Heart left ventricle (tissue), 16 donors: ENCODE results near the gene AGO3. TPM values are rescaled to one million over a fixed set of nuclear protein-coding genes. Genes with fewer than 3 reads are reported as not detected.

Source experiments
- ATAC-seq, 4 donors: fragments of 200-7000 bp; cut with Tn5 transposase; one replicate each; pipeline ENCODE4 v1.9.1; 2020 to 2022; ENCODE audit warnings: moderate library complexity in 4 of 4, mild to moderate bottlenecking in 3 of 4, moderate number of reproducible peaks in 1 of 4
- DNase-seq, 5 donors: peaks; one replicate each; pipeline ENCODE4 v3.0.0-alpha.2; 2020
- H3K27ac ChIP-seq, 12 donors: fragments of 200-600 bp; sonication (generic) in 4 of 12; one replicate each; pipeline versions ENCODE4 v1.5.0 to v1.8.0; 2016 to 2022; ENCODE audit warnings: mild to moderate bottlenecking in 2 of 12
- H3K27me3 ChIP-seq, 9 donors: fragments of 200-600 bp; sonication (generic) in 2 of 9; one replicate each; pipeline versions ENCODE4 v1.5.1 to v1.8.0; 2016 to 2022; ENCODE audit warnings: mild to moderate bottlenecking in 3 of 9
- H3K36me3 ChIP-seq, 9 donors: fragments of 200-600 bp; sonication (generic) in 2 of 9; one replicate each; pipeline versions ENCODE4 v1.5.0 to v1.8.0; 2018 to 2022; ENCODE audit warnings: mild to moderate bottlenecking in 2 of 9
- H3K4me1 ChIP-seq, 12 donors: fragments of 200-600 bp; sonication (generic) in 4 of 12; one replicate each; pipeline versions ENCODE4 v1.5.0 to v1.8.0; 2016 to 2022; ENCODE audit warnings: mild to moderate bottlenecking in 3 of 12
- H3K4me3 ChIP-seq, 12 donors: fragments of 200-600 bp; sonication (generic) in 4 of 12; one replicate each; pipeline versions ENCODE4 v1.5.0 to v1.8.0; 2017 to 2022; ENCODE audit warnings: mild to moderate bottlenecking in 9 of 12, moderate library complexity in 4 of 12
- H3K9me3 ChIP-seq, 12 donors: fragments of 200-600 bp; sonication (generic) in 4 of 12; one replicate each; pipeline versions ENCODE4 v1.5.0 to v1.8.0; 2016 to 2022; ENCODE audit warnings: mild to moderate bottlenecking in 1 of 12
- POLR2A ChIP-seq, 2 donors: fragments of 450-650 bp; IDR thresholded peaks; one replicate each; pipeline ENCODE4 v1.6.1; 2017; ENCODE audit warnings: antibody characterized with exemption in 2 of 2, mild to moderate bottlenecking in 2 of 2, moderate library complexity in 2 of 2
- WGBS, 4 donors: extraction: QIAGEN DNeasy Blood & Tissue Kit in 2 of 4; methylation state at CpG; one replicate each; pipeline versions ENCODE4 v1.1.5 to v1.1.7; 2013 to 2018; 5-methylcytosine and 5-hydroxymethylcytosine counted together
- intact Hi-C, 10 donors: fragments of 100-400 bp; cut with DNase I; formaldehyde crosslinking; loops; one replicate each; pipeline versions ENCODE4 v1.11.1 to v1.14.2; 2022
- polyA plus RNA-seq, 2 donors: library from polyadenylated mRNA; stranded (reverse); fragments of 200-250 nt; gene quantifications; one replicate each; pipeline ENCODE4 v1.2.3, GENCODE V29; 2013
- total RNA-seq, 9 donors: library from RNA; depleted of rRNA in 2 of 9; stranded (reverse); fragments of >200 nt in 2 of 9; fragmentation: NEBNext Ultra II Directional in 3 of 9; extraction: Animal tissue kit (Norgen Biotek cat#: 25700) in 3 of 9; gene quantifications; one replicate each; pipeline versions ENCODE4 v1.1.0 to v1.2.4, GENCODE V29; 2016 to 2023
- TF ChIP-seq, protein P1 (sequence below), 12 donors: fragments of 200-600 bp; sonication (generic) in 4 of 12; IDR thresholded peaks; one replicate each; pipeline versions ENCODE4 v1.5.0 to v1.8.0; 2018 to 2022; ENCODE audit warnings: antibody characterized with exemption in 12 of 12, mild to moderate bottlenecking in 5 of 12
- donor health status: ischemic (EF 13 %, LVEDD 7.1; RV severe dilation, severe dysfunction).
- donor health status: healthy with polysubstance abuse.
- donor health status: DM: no; HTN: yes; CAD: no.
- donor health status: DM: no; HTN: no; CAD: no.
- donor health status: ischemic (EF 25% LVEDD 6.9; RV normal size, moderate dysfunction).
- donor health status: ischemic (EF 25% LVEDD 5.7; RV mildly dilated, moderate dysfunction).
- donor health status: healthy.
- donor health status: DM: yes; HTN: yes; CAD: no.
- donor health status: ischemic (EF 35%, LVEDD 5.7; RV mildly dilated, moderate dysfunction).
- donor health status: nonischemic (EF 11% LVEDD 7.7; RV severe dilation, severe dysfunction).
- donor health status: DM: yes; HTN: yes; CAD: no.
- donor health status: PGD.
- donor health status: ischemic (EF 29% LVEDD 5.4; RV normal size, mild dysfunction).
- donor health status: nonischemic (EF 23%, LVEDD 6.1; RV moderate dilation, normal function).

Gene AGO3
- total and polyA plus RNA-seq, 11 donors = 2.8 to 18.8 (median 12.2) TPM

GRCh38 chr1:36108314-36108713, 177.4 kb downstream of the AGO3 start:
- no peak overlapping the region for H3K4me3 ChIP-seq
- H3K27ac ChIP-seq = no peak overlapping the region
- no peak for TF ChIP-seq POLR2A (IDR thresholded peaks at IDR 0.05)
- TF ChIP-seq, protein P1, sequence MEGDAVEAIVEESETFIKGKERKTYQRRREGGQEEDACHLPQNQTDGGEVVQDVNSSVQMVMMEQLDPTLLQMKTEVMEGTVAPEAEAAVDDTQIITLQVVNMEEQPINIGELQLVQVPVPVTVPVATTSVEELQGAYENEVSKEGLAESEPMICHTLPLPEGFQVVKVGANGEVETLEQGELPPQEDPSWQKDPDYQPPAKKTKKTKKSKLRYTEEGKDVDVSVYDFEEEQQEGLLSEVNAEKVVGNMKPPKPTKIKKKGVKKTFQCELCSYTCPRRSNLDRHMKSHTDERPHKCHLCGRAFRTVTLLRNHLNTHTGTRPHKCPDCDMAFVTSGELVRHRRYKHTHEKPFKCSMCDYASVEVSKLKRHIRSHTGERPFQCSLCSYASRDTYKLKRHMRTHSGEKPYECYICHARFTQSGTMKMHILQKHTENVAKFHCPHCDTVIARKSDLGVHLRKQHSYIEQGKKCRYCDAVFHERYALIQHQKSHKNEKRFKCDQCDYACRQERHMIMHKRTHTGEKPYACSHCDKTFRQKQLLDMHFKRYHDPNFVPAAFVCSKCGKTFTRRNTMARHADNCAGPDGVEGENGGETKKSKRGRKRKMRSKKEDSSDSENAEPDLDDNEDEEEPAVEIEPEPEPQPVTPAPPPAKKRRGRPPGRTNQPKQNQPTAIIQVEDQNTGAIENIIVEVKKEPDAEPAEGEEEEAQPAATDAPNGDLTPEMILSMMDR (IDR thresholded peaks at IDR 0.05) = no peak
- ATAC-seq (no peak), DNase-seq (no peak)
- no peaks in the 10 kb centered on the region for H3K36me3 ChIP-seq
- 82 to 87% (median 85%) methylated on average over 14 of the region's 14 CpGs for WGBS, 4 donors
- intact Hi-C loops = loop anchor here in 2 of 10 donors (2.0 to 10.0 kb wide), 3 partner anchors 20 to 186 kb away; no protein-coding TSS in a partner anchor
- no peaks in the 10 kb centered on the region for H3K9me3 ChIP-seq
- H3K27me3 ChIP-seq = no peaks in the 10 kb centered on the region
- no peaks in the 10 kb centered on the region for H3K4me1 ChIP-seq

GRCh38 chr1:36109041-36109679, 178.3 kb downstream of the AGO3 start:
- no peaks in the 10 kb centered on the region for H3K27me3 ChIP-seq
- no peaks in the 10 kb centered on the region for H3K9me3 ChIP-seq
- no peak overlapping the region for H3K27ac ChIP-seq
- H3K4me3 ChIP-seq = no peak overlapping the region
- no peak for ATAC-seq
- DNase-seq = no peak
- TF ChIP-seq POLR2A (IDR thresholded peaks at IDR 0.05) = no peak
- TF ChIP-seq, protein P1 (IDR thresholded peaks at IDR 0.05) = no peak
- WGBS, 4 donors = 80 to 87% (median 81%) methylated on average over 8 to 11 of the region's 11 CpGs
- H3K4me1 ChIP-seq = no peaks in the 10 kb centered on the region
- no peaks in the 10 kb centered on the region for H3K36me3 ChIP-seq
- intact Hi-C loops = loop anchor here in 2 of 10 donors (2.0 to 10.0 kb wide), 3 partner anchors 20 to 186 kb away; no protein-coding TSS in a partner anchor

DNA sequence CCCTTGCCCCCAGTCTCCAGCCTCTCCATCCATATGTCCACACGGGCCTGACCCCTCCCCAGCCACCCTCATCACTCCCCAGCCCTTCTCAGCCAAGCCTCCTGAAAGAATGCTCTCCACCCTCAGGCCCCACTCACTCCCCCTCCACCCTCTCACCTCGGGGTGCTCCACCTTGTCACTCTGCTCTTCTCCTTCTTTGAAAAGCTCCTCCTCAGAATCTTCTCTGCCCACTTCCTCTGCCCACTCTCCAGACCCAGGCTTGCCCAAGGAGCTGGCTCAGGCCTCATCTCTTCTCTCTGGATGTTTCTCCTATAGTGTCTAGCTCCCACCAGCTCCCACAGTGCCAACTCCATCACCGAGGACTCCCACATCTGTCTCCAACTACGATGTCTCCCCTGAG, 180.2 kb downstream of the AGO3 start:
- Histone ChIP-seq H3K27ac (no peak overlapping the region), H3K27me3 (no peaks in the 10 kb centered on the region), H3K9me3 (no peaks in the 10 kb centered on the region), H3K4me3 (no peak overlapping the region), H3K36me3 (no peaks in the 10 kb centered on the region), H3K4me1 (peaks cover 0 to 9% (median 0%) of the 10 kb centered on the region in 12 donors)
- no peak for DNase-seq
- intact Hi-C loops = no loop called here
- ATAC-seq = no peak
- WGBS, 4 donors = 62 to 74% (median 68%) methylated on average over 4 of the region's 4 CpGs
- TF ChIP-seq, protein P1 (IDR thresholded peaks at IDR 0.05) = no peak
- TF ChIP-seq POLR2A (IDR thresholded peaks at IDR 0.05) = no peak

DNA sequence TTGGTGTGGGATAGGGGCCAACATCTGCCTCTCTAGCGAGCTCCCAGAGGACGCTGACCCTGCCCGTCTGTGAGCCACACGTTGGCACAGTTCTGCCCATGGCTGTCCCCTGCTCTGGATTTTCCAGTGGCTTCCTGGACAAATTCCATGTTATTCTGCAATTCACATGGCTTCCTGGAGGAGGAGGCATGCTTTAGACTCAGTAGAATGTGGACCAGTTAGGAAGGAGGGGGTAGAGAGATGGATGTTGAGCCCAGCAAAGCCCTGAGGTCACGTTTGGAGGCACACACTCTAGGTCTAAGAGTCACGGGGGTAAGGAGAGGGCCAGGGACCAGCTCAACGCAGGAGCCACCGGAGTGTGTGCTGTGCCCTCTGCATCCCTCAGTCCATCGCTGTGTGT, 181.9 kb downstream of the AGO3 start:
- Histone ChIP-seq H3K36me3 (no peaks in the 10 kb centered on the region), H3K4me1 (peaks cover 0 to 13% (median 0%) of the 10 kb centered on the region in 12 donors), H3K27me3 (no peaks in the 10 kb centered on the region), H3K27ac (no peak overlapping the region), H3K9me3 (no peaks in the 10 kb centered on the region), H3K4me3 (no peak overlapping the region)
- no peak for ATAC-seq
- WGBS, 4 donors = 82 to 89% (median 88%) methylated on average over 9 of the region's 9 CpGs
- DNase-seq = no peak
- intact Hi-C loops = no loop called here
- TF ChIP-seq, protein P1 (IDR thresholded peaks at IDR 0.05) = no peak
- no peak for TF ChIP-seq POLR2A (IDR thresholded peaks at IDR 0.05)
